Fibroblast of gingiva (primary cell): ENCODE data around the gene FAM24A.

Experiments used
- DNase-seq: peaks from one replicate; pipeline ENCODE4 v3.0.0-alpha.2; 2011; ENCODE audit warnings: low read depth

The FAM24A gene

GRCh38 chr10:122931088-122931906, 20.9 kb downstream of the FAM24A start:
- DNase-seq: no peak

DNA sequence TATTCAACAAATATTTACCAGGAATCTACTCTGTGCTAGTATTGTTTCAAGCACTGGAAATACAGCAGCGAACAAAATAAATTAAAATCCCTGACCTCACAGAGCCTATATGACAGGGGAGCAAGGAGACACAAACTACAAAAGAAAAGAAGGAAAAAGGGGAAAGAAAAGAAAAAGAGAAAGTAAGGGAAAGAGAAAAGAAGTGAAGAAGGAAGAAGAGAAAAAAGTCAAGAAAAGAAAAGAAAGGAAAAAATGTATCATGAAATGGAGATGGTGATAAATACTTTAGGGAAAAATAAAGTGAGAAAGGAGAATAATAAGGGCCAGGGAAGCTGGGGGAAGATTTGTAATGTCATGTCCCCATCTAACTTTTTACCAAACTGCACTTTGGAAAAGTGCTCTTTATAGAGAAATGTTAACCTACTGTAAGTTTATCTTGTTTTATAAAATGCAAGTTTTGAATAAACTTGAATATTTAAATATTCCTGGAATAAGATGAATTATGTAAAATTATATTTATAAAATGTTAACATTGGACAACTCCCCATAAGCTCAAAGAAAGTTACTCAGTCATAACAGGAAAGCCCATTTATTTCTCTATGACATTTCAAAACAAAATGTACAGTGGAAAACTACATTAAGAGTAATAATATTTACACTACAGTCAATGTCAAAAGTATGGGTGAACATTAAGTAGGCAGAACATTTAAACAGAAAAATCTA, 28.9 kb downstream of the FAM24A start:
- no peak for DNase-seq

DNA sequence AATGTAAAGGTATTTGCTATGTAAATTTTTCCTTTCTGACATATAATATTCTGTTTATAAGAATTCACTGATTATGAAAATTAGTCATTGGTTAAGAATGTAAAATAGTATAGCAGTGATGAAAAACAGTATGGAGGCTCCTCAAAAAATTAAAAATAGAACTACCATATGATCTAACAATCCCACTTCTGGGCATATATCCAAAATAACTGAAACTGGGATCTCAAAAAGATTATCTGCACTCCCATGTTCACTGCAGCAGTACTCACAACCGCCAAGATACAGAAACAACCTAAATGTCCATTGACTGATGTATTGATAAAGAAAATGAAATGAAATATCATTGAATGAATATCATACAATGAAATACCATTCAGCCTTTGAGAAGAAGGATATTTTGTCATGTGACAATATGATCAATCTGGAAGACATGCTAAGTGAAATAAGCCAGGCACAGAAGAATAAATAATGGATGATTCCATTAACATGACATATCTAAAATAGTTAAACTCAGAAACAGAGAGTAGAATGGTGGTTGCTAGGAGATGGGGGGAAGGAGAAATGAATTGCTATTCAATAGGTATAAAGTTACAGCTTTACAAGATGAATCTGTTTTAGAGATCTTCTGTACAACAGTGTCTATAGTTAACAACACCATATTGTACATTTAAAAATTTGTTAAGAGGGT, 29.6 kb downstream of the FAM24A start:
- DNase-seq: peak; percentile 55

- no peak for DNase-seq
Observed at GRCh38 chr10:122949296-122949695, 38.9 kb downstream of the FAM24A start.

GRCh38 chr10:122953902-122954730, 43.7 kb downstream of the FAM24A start, which contains the start of gene C10orf88:
Gene C10orf88 (minus strand): TSS chr10:122954227. CDS start chr10:122954178, 49 bp downstream.
- DNase-seq: peak; percentile 99

DNA sequence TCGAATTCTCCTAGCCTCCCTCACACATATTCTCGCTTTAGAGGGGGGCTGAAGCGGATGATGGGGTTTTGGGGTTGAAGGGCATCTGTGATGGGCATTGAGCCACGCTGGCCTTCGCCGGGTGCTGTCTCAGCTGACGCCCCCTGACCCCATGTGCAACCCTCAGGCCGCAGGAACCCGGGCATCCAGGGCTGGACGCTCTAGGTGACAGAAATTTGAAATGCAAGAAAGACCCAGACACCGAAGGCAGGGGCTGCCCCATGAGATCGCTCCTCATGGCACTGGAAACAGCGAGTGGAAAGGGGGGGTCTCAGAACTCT, 44.3 kb downstream of the FAM24A start:
- DNase-seq: no peak

- DNase-seq: no peak
Observed at GRCh38 chr10:122955892-122956291, 45.5 kb downstream of the FAM24A start.

GRCh38 chr10:122957474-122957873, 47.1 kb downstream of the FAM24A start:
- no peak for DNase-seq

GRCh38 chr10:122962405-122962804, 52.0 kb downstream of the FAM24A start:
- no peak for DNase-seq
